Superior temporal gyrus (tissue), 1 donor: Measurements from ENCODE around the gene ESAM.

ENCODE experiments used
- DNase-seq: peaks from one replicate; pipeline ENCODE4 v3.0.0-alpha.2; 2016; ENCODE audit errors: extremely low spot score

Gene ESAM

GRCh38 chr11:124732230-124732629 is 29.9 kb downstream of the ESAM start:
- DNase-seq = no peak

- no peak for DNase-seq
Measured at GRCh38 chr11:124729571-124729970, 32.5 kb downstream of the ESAM start.

- no peak for DNase-seq
Measured at GRCh38 chr11:124728134-124728533, 34.0 kb downstream of the ESAM start.

- DNase-seq = no peak
Measured at GRCh38 chr11:124727474-124727873, 34.6 kb downstream of the ESAM start.

- peak; percentile 53 for DNase-seq
Measured at GRCh38 chr11:124725719-124726105, 36.4 kb downstream of the ESAM start.

GRCh38 chr11:124724979-124725718 is 36.9 kb downstream of the ESAM start:
- no peak for DNase-seq

GRCh38 chr11:124722176-124722575 is 39.9 kb downstream of the ESAM start:
- no peak for DNase-seq

GRCh38 chr11:124719534-124719933 is 42.6 kb downstream of the ESAM start:
- DNase-seq = no peak

GRCh38 chr11:124718801-124719200 is 43.3 kb downstream of the ESAM start:
- DNase-seq = no peak

- DNase-seq = peak; percentile 27
Measured at GRCh38 chr11:124717786-124718651, 44.1 kb downstream of the ESAM start.

- DNase-seq = no peak
Measured at GRCh38 chr11:124717421-124717785, 44.7 kb downstream of the ESAM start.

GRCh38 chr11:124716591-124716990 is 45.5 kb downstream of the ESAM start:
- no peak for DNase-seq

- DNase-seq = no peak
Measured at GRCh38 chr11:124712392-124712791, 49.7 kb downstream of the ESAM start.

GRCh38 chr11:124707829-124708228 is 54.3 kb downstream of the ESAM start:
- DNase-seq = no peak
